ENCODE results near the gene CTNNA3. TPM values are rescaled to one million over a fixed set of nuclear protein-coding genes. Genes with fewer than 3 reads are reported as not detected.

Gene CTNNA3
- total and polyA plus RNA-seq, 5 experiments from 2014 or later: not detected

GRCh38 chr10:67087135-67087425 lies 608.9 kb downstream of the CTNNA3 start:
- DNase-seq (no peak), ATAC-seq (no peak)
- Mint-ChIP-seq H3K4me1 (no peaks in the 10 kb centered on the region), H3K36me3 (no peaks in the 10 kb centered on the region), H3K27ac (no peak overlapping the region), H3K4me3 (no peak overlapping the region), H3K9me3 (no peaks in the 10 kb centered on the region), H3K27me3 (no peaks in the 10 kb centered on the region)
- POLR2A ChIA-PET: no interaction called here

GRCh38 chr10:67086327-67087134 lies 609.5 kb downstream of the CTNNA3 start:
- H3K36me3 Mint-ChIP-seq: no peaks in the 10 kb centered on the region
- no peak overlapping the region for H3K27ac Mint-ChIP-seq
- POLR2A ChIA-PET: no interaction called here
- no peaks in the 10 kb centered on the region for H3K4me1 Mint-ChIP-seq
- no peaks in the 10 kb centered on the region for H3K27me3 Mint-ChIP-seq
- DNase-seq (no peak), ATAC-seq (no peak)
- no peak overlapping the region for H3K4me3 Mint-ChIP-seq
- H3K9me3 Mint-ChIP-seq: no peaks in the 10 kb centered on the region

- peaks cover 0 to 6% (median 0%) of the 10 kb centered on the region in 5 donors for H3K27me3 Mint-ChIP-seq
- POLR2A ChIA-PET: no interaction called here
- no peak for ATAC-seq
- peaks cover 0 to 10% (median 0%) of the 10 kb centered on the region in 9 donors for H3K9me3 Mint-ChIP-seq
- H3K27ac Mint-ChIP-seq: no peak overlapping the region
- DNase-seq: no peak
- H3K36me3 Mint-ChIP-seq: no peaks in the 10 kb centered on the region
- no peak overlapping the region for H3K4me3 Mint-ChIP-seq
- H3K4me1 Mint-ChIP-seq: no peaks in the 10 kb centered on the region
Measured at GRCh38 chr10:67079126-67079525, 616.9 kb downstream of the CTNNA3 start.

- H3K27me3 Mint-ChIP-seq: peaks cover 0 to 6% (median 0%) of the 10 kb centered on the region in 5 donors
Measured at GRCh38 chr10:67077376-67077775, 618.6 kb downstream of the CTNNA3 start.

GRCh38 chr10:67076144-67076543 lies 619.9 kb downstream of the CTNNA3 start:
- no peaks in the 10 kb centered on the region for H3K4me1 Mint-ChIP-seq
- H3K27ac Mint-ChIP-seq: no peak overlapping the region
- DNase-seq (no peak), ATAC-seq (no peak)
- H3K27me3 Mint-ChIP-seq: peaks cover 0 to 6% (median 2%) of the 10 kb centered on the region in 5 donors
- H3K9me3 Mint-ChIP-seq: peaks cover 0 to 16% (median 4%) of the 10 kb centered on the region in 9 donors
- H3K36me3 Mint-ChIP-seq: no peaks in the 10 kb centered on the region
- H3K4me3 Mint-ChIP-seq: no peak overlapping the region
- POLR2A ChIA-PET: no interaction called here

More at GRCh38 chr10:67077376-67077775, 618.6 kb downstream of the CTNNA3 start:
- ATAC-seq (no peak), DNase-seq (no peak)
- POLR2A ChIA-PET: no interaction called here
- H3K9me3 Mint-ChIP-seq: peaks cover 0 to 13% (median 3%) of the 10 kb centered on the region in 9 donors
- no peaks in the 10 kb centered on the region for H3K36me3 Mint-ChIP-seq
- H3K27ac Mint-ChIP-seq: no peak overlapping the region
- no peaks in the 10 kb centered on the region for H3K4me1 Mint-ChIP-seq
- no peak overlapping the region for H3K4me3 Mint-ChIP-seq

GRCh38 chr10:67075491-67075971 lies 620.5 kb downstream of the CTNNA3 start:
- H3K4me3 Mint-ChIP-seq: no peak overlapping the region
- no peaks in the 10 kb centered on the region for H3K36me3 Mint-ChIP-seq
- H3K27me3 Mint-ChIP-seq: peaks cover 0 to 6% (median 2%) of the 10 kb centered on the region in 5 donors
- H3K27ac Mint-ChIP-seq: no peak overlapping the region
- no peaks in the 10 kb centered on the region for H3K4me1 Mint-ChIP-seq
- no peak for DNase-seq
- POLR2A ChIA-PET: no interaction called here
- no peak for ATAC-seq
- H3K9me3 Mint-ChIP-seq: peaks cover 0 to 20% (median 4%) of the 10 kb centered on the region in 9 donors

GRCh38 chr10:67072654-67073053 lies 623.3 kb downstream of the CTNNA3 start:
- H3K36me3 Mint-ChIP-seq: no peaks in the 10 kb centered on the region
- ATAC-seq (no peak), DNase-seq (no peak)
- no peak overlapping the region for H3K4me3 Mint-ChIP-seq
- peaks cover 0 to 14% (median 4%) of the 10 kb centered on the region in 9 donors for H3K9me3 Mint-ChIP-seq
- no peak overlapping the region for H3K27ac Mint-ChIP-seq
- POLR2A ChIA-PET: no interaction called here
- peaks cover 0 to 6% (median 0%) of the 10 kb centered on the region in 5 donors for H3K27me3 Mint-ChIP-seq
- H3K4me1 Mint-ChIP-seq: no peaks in the 10 kb centered on the region

- H3K27me3 Mint-ChIP-seq: peaks cover 0 to 1% (median 0%) of the 10 kb centered on the region in 5 donors
- no peak overlapping the region for H3K27ac Mint-ChIP-seq
- H3K36me3 Mint-ChIP-seq: no peaks in the 10 kb centered on the region
- ATAC-seq (no peak), DNase-seq (no peak)
- H3K9me3 Mint-ChIP-seq: peaks cover 0 to 8% (median 0%) of the 10 kb centered on the region in 9 donors
- H3K4me1 Mint-ChIP-seq: no peaks in the 10 kb centered on the region
- POLR2A ChIA-PET: no interaction called here
- no peak overlapping the region for H3K4me3 Mint-ChIP-seq
Measured at GRCh38 chr10:67050415-67050814, 645.6 kb downstream of the CTNNA3 start.

GRCh38 chr10:67049988-67050387 lies 646.0 kb downstream of the CTNNA3 start:
- ATAC-seq (no peak), DNase-seq (no peak)
- Mint-ChIP-seq H3K4me1 (no peaks in the 10 kb centered on the region), H3K27me3 (peaks cover 0 to 1% (median 0%) of the 10 kb centered on the region in 5 donors), H3K27ac (no peak overlapping the region), H3K4me3 (no peak overlapping the region), H3K9me3 (peaks cover 0 to 8% (median 0%) of the 10 kb centered on the region in 9 donors), H3K36me3 (no peaks in the 10 kb centered on the region)
- POLR2A ChIA-PET: no interaction called here

GRCh38 chr10:67046507-67046906 lies 649.5 kb downstream of the CTNNA3 start:
- no peak overlapping the region for H3K4me3 Mint-ChIP-seq
- no peaks in the 10 kb centered on the region for H3K27me3 Mint-ChIP-seq

GRCh38 chr10:67045404-67045803 lies 650.6 kb downstream of the CTNNA3 start:
- no peaks in the 10 kb centered on the region for H3K27me3 Mint-ChIP-seq
- H3K27ac Mint-ChIP-seq: no peak overlapping the region
- H3K4me3 Mint-ChIP-seq: no peak overlapping the region
- ATAC-seq (no peak), DNase-seq (peak in 1 of 10 donors; percentile 3)
- H3K36me3 Mint-ChIP-seq: no peaks in the 10 kb centered on the region
- POLR2A ChIA-PET: no interaction called here
- H3K9me3 Mint-ChIP-seq: peaks cover 0 to 2% (median 0%) of the 10 kb centered on the region in 9 donors
- no peaks in the 10 kb centered on the region for H3K4me1 Mint-ChIP-seq

More at GRCh38 chr10:67046507-67046906, 649.5 kb downstream of the CTNNA3 start:
- ATAC-seq (no peak), DNase-seq (no peak)
- no peaks in the 10 kb centered on the region for H3K4me1 Mint-ChIP-seq
- H3K27ac Mint-ChIP-seq: no peak overlapping the region
- POLR2A ChIA-PET: no interaction called here
- no peaks in the 10 kb centered on the region for H3K36me3 Mint-ChIP-seq
- peaks cover 0 to 2% (median 0%) of the 10 kb centered on the region in 9 donors for H3K9me3 Mint-ChIP-seq

- ATAC-seq (no peak), DNase-seq (no peak)
- no peaks in the 10 kb centered on the region for H3K27me3 Mint-ChIP-seq
- H3K36me3 Mint-ChIP-seq: no peaks in the 10 kb centered on the region
- no peak overlapping the region for H3K27ac Mint-ChIP-seq
- peaks cover 0 to 2% (median 0%) of the 10 kb centered on the region in 9 donors for H3K9me3 Mint-ChIP-seq
- H3K4me1 Mint-ChIP-seq: no peaks in the 10 kb centered on the region
- no peak overlapping the region for H3K4me3 Mint-ChIP-seq
- POLR2A ChIA-PET: no interaction called here
Measured at GRCh38 chr10:67043041-67043440, 653.0 kb downstream of the CTNNA3 start.

GRCh38 chr10:67036808-67037207 lies 659.2 kb downstream of the CTNNA3 start:
- Mint-ChIP-seq H3K27me3 (peaks cover 0 to 2% (median 0%) of the 10 kb centered on the region in 5 donors), H3K27ac (no peak overlapping the region), H3K9me3 (peaks cover 0 to 8% (median 0%) of the 10 kb centered on the region in 9 donors), H3K36me3 (no peaks in the 10 kb centered on the region), H3K4me1 (no peaks in the 10 kb centered on the region), H3K4me3 (no peak overlapping the region)
- POLR2A ChIA-PET: no interaction called here
- DNase-seq: no peak
- no peak for ATAC-seq

- H3K36me3 Mint-ChIP-seq: no peaks in the 10 kb centered on the region
- peaks cover 0 to 2% (median 0%) of the 10 kb centered on the region in 5 donors for H3K27me3 Mint-ChIP-seq
- H3K9me3 Mint-ChIP-seq: peaks cover 0 to 8% (median 0%) of the 10 kb centered on the region in 9 donors
- no peak for DNase-seq
- H3K27ac Mint-ChIP-seq: no peak overlapping the region
- ATAC-seq: no peak
- POLR2A ChIA-PET: no interaction called here
- H3K4me1 Mint-ChIP-seq: no peaks in the 10 kb centered on the region
- H3K4me3 Mint-ChIP-seq: no peak overlapping the region
Measured at GRCh38 chr10:67033878-67034277, 662.1 kb downstream of the CTNNA3 start.

Measured in naive thymus-derived CD8-positive, alpha-beta T cell (primary cell).